Lower leg skin (tissue), 3 donors: ENCODE data around the gene PCBP2.

Experiments
- CTCF ChIP-seq, 3 donors: fragments of 450-650 bp; IDR thresholded peaks; one replicate each; pipeline ENCODE4 v1.5.1; 2016; ENCODE audit warnings: antibody characterized with exemption in 3 of 3, mild to moderate bottlenecking in 3 of 3, moderate library complexity in 2 of 3
- POLR2A ChIP-seq, 2 donors: fragments of 450-650 bp; IDR thresholded peaks; one replicate each; pipeline ENCODE4 v1.6.1; 2016 to 2017; ENCODE audit warnings: antibody characterized with exemption in 2 of 2, mild to moderate bottlenecking in 1 of 2, moderate library complexity in 1 of 2

DNA sequence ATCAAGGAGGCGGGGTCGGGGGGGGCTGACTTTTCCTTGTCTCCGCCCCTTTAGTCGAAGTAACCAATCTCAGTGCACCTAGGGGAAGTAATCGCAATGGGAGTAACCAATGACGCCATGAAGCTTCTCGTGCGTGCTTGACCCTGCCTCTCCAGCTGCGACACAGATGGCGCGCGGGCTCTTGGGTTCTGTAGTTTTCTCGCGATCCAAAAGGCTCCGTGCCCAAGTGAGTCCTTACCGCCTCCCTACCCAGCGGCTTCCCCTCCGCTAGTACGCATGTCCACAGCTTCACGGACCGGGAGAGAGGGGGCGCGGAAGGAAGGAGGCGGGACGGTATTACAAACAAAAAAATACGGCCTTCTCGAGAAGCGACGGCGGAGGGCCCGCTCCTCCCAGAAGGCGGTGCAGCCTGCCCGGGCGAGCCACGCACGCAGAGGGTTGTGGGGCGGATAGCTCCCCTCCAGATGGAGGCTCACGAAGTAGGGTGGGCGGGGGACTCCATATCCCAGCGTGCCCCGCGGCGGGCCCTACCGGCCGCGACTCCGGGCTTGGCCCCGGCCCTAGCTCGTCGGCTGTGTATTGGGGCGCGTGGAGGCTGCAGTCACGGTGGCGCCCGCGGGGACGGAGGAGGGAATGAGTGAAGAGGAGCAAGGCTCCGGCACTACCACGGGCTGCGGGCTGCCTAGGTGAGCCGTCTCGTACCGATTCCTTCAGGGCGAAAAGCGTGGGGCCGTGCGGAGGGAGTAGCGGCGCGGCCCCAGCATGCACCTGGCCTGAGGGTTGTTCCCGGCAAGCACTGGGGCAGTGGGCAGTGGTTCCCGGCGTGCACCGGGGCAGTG lies 49.1 kb downstream of the PCBP2 start, which contains the start of gene TARBP2:
- TF ChIP-seq CTCF (IDR thresholded peaks at IDR 0.05) (no peak), POLR2A (IDR thresholded peaks at IDR 0.05) (no peak)
